ENCODE results near the gene KRTAP10-10.

Gene KRTAP10-10

DNA sequence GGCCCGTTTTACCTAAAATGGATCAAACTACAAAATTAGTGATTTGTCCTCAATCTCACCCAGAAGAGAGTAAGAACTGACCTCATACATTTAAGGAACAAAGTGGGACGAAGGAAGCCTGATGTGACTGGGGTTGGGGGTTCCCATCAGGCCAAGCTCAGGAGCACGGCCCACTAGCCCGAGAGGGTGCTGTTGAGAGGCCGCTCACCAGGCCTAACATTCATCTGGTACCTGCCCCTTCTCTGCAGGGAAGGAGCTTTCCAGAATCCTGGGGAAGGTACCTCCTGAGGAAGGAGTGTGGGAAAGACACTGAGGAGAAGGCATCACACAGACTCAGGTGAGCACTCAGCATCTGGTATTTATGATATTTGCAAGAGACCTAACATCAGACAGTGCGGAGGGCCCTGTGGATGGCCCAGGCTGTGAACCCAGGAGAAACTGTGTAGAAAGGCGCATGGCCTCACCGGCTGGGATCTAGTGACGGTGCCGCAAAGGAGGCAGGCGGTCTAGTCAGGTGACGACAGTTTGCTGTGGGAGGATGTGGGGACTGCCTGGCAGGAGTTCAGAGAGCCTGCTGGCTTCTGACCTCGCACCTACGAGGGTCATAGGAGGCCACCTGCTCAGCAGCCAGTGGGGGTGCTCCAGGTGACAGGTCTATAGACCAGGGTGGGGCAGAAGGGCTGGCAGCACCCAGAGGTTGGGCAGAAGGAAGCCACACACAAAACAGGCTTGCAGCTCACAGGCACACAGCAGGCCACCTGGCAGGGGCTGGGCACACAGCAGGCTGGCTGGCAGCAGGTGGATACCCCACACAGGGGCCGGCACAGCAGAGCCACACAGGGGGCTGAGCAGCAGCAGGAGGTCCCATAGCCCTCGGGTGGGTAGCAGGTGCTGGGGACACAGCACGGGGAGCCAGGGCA, 16.8 kb downstream of the KRTAP10-10 start:
- no peak for DNase-seq
- no peak overlapping the region for H3K4me2 ChIP-seq (ENCODE audit: insufficient read depth, low read length)
- no peak overlapping the region for H3K4me3 ChIP-seq (ENCODE audit: low read depth in 1 of 2, low read length in 2 of 2)
- H3K36me3 ChIP-seq (ENCODE audit: insufficient read depth, low read length) = no peaks in the 10 kb centered on the region
- no peaks in the 10 kb centered on the region for H3K79me2 ChIP-seq (ENCODE audit: insufficient read depth, low read length)
- H3K27me3 ChIP-seq (ENCODE audit: insufficient read depth, low read length, poor library complexity) = no peaks in the 10 kb centered on the region
- H3K27ac ChIP-seq (ENCODE audit: low read length) = no peak overlapping the region
- H2AFZ ChIP-seq (ENCODE audit: low read depth, low read length) = no peak overlapping the region
- ATAC-seq (ENCODE audit: insufficient read depth, low read depth) = peak; percentile 19; the same call in 2 of the 3 replicates
- TF ChIP-seq, protein P1, sequence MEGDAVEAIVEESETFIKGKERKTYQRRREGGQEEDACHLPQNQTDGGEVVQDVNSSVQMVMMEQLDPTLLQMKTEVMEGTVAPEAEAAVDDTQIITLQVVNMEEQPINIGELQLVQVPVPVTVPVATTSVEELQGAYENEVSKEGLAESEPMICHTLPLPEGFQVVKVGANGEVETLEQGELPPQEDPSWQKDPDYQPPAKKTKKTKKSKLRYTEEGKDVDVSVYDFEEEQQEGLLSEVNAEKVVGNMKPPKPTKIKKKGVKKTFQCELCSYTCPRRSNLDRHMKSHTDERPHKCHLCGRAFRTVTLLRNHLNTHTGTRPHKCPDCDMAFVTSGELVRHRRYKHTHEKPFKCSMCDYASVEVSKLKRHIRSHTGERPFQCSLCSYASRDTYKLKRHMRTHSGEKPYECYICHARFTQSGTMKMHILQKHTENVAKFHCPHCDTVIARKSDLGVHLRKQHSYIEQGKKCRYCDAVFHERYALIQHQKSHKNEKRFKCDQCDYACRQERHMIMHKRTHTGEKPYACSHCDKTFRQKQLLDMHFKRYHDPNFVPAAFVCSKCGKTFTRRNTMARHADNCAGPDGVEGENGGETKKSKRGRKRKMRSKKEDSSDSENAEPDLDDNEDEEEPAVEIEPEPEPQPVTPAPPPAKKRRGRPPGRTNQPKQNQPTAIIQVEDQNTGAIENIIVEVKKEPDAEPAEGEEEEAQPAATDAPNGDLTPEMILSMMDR (IDR thresholded peaks at IDR 0.05; ENCODE audit: borderline replicate concordance, extremely low read depth, low read length, poor library complexity, severe bottlenecking) = no peak
- TF ChIP-seq EZH2 (IDR thresholded peaks at IDR 0.05; ENCODE audit: borderline replicate concordance, low read depth, low read length, severe bottlenecking) = no peak
- H3K9me3 ChIP-seq (ENCODE audit: insufficient read depth, low read length, severe bottlenecking) = peaks cover 4% of the 10 kb centered on the region
- no peaks in the 10 kb centered on the region for H4K20me1 ChIP-seq (ENCODE audit: insufficient read depth, low read length)
- H3K4me1 ChIP-seq (ENCODE audit: insufficient read depth, low read length) = peaks cover 21% of the 10 kb centered on the region
- H3K9ac ChIP-seq (ENCODE audit: low read depth, low read length) = no peak overlapping the region

DNA sequence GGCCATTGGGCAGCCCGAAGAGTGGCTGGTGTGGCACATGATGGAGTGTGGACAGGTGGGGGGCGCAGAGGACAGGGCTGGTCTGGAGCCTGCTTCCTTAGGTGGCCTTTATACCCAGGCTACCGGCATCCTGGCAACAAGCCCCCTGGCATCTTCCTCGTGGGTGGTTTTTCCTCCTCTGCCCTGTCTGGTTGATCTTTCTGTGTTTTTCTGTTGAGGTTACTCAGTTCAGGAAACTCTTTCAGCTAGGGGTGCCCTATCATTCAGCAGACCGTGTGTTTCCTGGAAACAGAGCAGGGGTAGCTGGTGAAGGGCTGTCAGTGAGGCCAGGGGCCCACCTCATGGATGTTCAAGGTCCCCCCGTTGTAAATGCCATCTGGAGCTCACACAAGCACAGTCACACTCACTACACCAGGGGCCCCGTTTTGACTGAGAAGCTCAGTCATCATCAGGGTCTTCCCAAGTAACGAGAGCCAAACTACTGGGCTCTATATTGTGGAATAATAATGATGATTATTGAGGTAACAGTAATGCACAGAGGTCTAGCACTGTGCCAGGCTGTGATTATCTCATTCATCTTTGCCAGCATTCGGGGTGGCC, 17.5 kb downstream of the KRTAP10-10 start, which contains the start of gene KRTAP12-4:
TSS of gene KRTAP12-4 (minus strand) at position 84 of the 600 bp plus-strand sequence. CDS start at position 39, 45 bp downstream.
- Histone ChIP-seq H3K4me3 (ENCODE audit: low read depth in 1 of 2, low read length in 2 of 2) (no peak within 1 kb of the TSS), H3K27ac (ENCODE audit: low read length) (no peak within 1 kb of the TSS), H4K20me1 (ENCODE audit: insufficient read depth, low read length) (no peaks in the 10 kb centered on the region), H3K36me3 (ENCODE audit: insufficient read depth, low read length) (no peaks in the 10 kb centered on the region), H3K4me1 (ENCODE audit: insufficient read depth, low read length) (peaks cover 24% of the 10 kb centered on the region), H3K9ac (ENCODE audit: low read depth, low read length) (no peak within 1 kb of the TSS), H2AFZ (ENCODE audit: low read depth, low read length) (no peak within 1 kb of the TSS), H3K4me2 (ENCODE audit: insufficient read depth, low read length) (no peak within 1 kb of the TSS), H3K9me3 (ENCODE audit: insufficient read depth, low read length, severe bottlenecking) (peaks cover 4% of the 10 kb centered on the region), H3K79me2 (ENCODE audit: insufficient read depth, low read length) (no peaks in the 10 kb centered on the region), H3K27me3 (ENCODE audit: insufficient read depth, low read length, poor library complexity) (no peaks in the 10 kb centered on the region)
- ATAC-seq (ENCODE audit: insufficient read depth, low read depth) (no peak), DNase-seq (no peak)
- TF ChIP-seq EZH2 (IDR thresholded peaks at IDR 0.05; ENCODE audit: borderline replicate concordance, low read depth, low read length, severe bottlenecking) = no peak
- TF ChIP-seq, protein P1 (IDR thresholded peaks at IDR 0.05; ENCODE audit: borderline replicate concordance, extremely low read depth, low read length, poor library complexity, severe bottlenecking) = no peak

DNA sequence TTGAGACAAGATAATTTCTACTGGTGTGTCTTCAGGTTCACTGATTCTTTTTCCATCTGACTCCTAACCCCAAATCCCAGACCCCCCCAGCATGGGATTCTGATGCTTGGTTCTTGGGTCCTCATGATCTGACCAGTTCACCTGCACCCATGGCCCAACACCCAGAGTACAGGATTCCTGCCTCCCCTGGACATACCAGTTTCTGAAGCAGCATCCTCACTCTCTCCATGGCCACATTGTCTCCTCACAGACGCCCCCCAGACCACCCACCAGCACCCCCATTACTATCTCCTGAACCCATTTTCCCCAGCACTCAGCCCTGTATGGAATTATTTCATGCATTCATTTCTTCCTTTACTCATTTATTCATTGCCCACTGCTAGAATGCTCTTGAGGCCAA, 19.7 kb downstream of the KRTAP10-10 start:
- ATAC-seq (ENCODE audit: insufficient read depth, low read depth) (no peak), DNase-seq (no peak)
- Histone ChIP-seq H4K20me1 (ENCODE audit: insufficient read depth, low read length) (no peaks in the 10 kb centered on the region), H3K9me3 (ENCODE audit: insufficient read depth, low read length, severe bottlenecking) (peaks cover 4% of the 10 kb centered on the region), H3K27ac (ENCODE audit: low read length) (no peak overlapping the region), H2AFZ (ENCODE audit: low read depth, low read length) (no peak overlapping the region), H3K9ac (ENCODE audit: low read depth, low read length) (no peak overlapping the region), H3K4me3 (ENCODE audit: low read depth in 1 of 2, low read length in 2 of 2) (no peak overlapping the region), H3K4me1 (ENCODE audit: insufficient read depth, low read length) (peaks cover 24% of the 10 kb centered on the region), H3K79me2 (ENCODE audit: insufficient read depth, low read length) (no peaks in the 10 kb centered on the region), H3K27me3 (ENCODE audit: insufficient read depth, low read length, poor library complexity) (no peaks in the 10 kb centered on the region), H3K36me3 (ENCODE audit: insufficient read depth, low read length) (no peaks in the 10 kb centered on the region), H3K4me2 (ENCODE audit: insufficient read depth, low read length) (no peak overlapping the region)
- TF ChIP-seq EZH2 (IDR thresholded peaks at IDR 0.05; ENCODE audit: borderline replicate concordance, low read depth, low read length, severe bottlenecking) = no peak
- TF ChIP-seq, protein P1 (IDR thresholded peaks at IDR 0.05; ENCODE audit: borderline replicate concordance, extremely low read depth, low read length, poor library complexity, severe bottlenecking) = no peak

Data from DND-41 (cell line).